HPDE6-E6E7 (cell line): ENCODE results near the gene MACF1.

ENCODE experiments used
- DNase-seq: peaks from one replicate; pipeline ENCODE4 v3.0.0; 2011; ENCODE audit warnings: missing footprints; ENCODE audit errors: extremely low spot score

Gene MACF1

GRCh38 chr1:39392851-39393573 is 188.5 kb downstream of the MACF1 start:
- DNase-seq = no peak

GRCh38 chr1:39393645-39394044 is 189.2 kb downstream of the MACF1 start:
- no peak for DNase-seq

- no peak for DNase-seq
These were observed 189.6 kb downstream of the MACF1 start for GRCh38 chr1:39394059-39394458.

GRCh38 chr1:39394598-39394997 is 190.1 kb downstream of the MACF1 start:
- peak; percentile 40 for DNase-seq

- peak; percentile 34 for DNase-seq
These were observed 190.9 kb downstream of the MACF1 start for GRCh38 chr1:39395357-39395831.

GRCh38 chr1:39396671-39397070 is 192.2 kb downstream of the MACF1 start:
- DNase-seq = no peak

- DNase-seq = no peak
These were observed 193.0 kb downstream of the MACF1 start for GRCh38 chr1:39397487-39397886.

GRCh38 chr1:39398278-39399021 is 194.0 kb downstream of the MACF1 start:
- peak; percentile 96 for DNase-seq

- no peak for DNase-seq
These were observed 196.6 kb downstream of the MACF1 start for GRCh38 chr1:39401106-39401505.

GRCh38 chr1:39404876-39405275 is 200.4 kb downstream of the MACF1 start:
- no peak for DNase-seq

GRCh38 chr1:39405358-39405757 is 200.9 kb downstream of the MACF1 start:
- DNase-seq = no peak

GRCh38 chr1:39406533-39407450 is 202.3 kb downstream of the MACF1 start:
- no peak for DNase-seq

GRCh38 chr1:39407510-39407895 is 203.0 kb downstream of the MACF1 start:
- no peak for DNase-seq

GRCh38 chr1:39407896-39408640 is 203.6 kb downstream of the MACF1 start:
- no peak for DNase-seq

- peak; percentile 95 for DNase-seq
These were observed 204.2 kb downstream of the MACF1 start for GRCh38 chr1:39408641-39409054.

GRCh38 chr1:39409055-39409816 is 204.7 kb downstream of the MACF1 start:
- DNase-seq = no peak

GRCh38 chr1:39410915-39411436 is 206.5 kb downstream of the MACF1 start:
- peak; percentile 63 for DNase-seq

GRCh38 chr1:39411526-39412478 is 207.3 kb downstream of the MACF1 start:
- DNase-seq = no peak

- no peak for DNase-seq
These were observed 208.4 kb downstream of the MACF1 start for GRCh38 chr1:39412892-39413291.
